Spleen (tissue), 7 donors: ENCODE measurements around the gene LPP.

ENCODE experiments used
- POLR2AphosphoS5 ChIP-seq, 3 donors: sonication (generic); formaldehyde crosslinking; IDR thresholded peaks; one replicate each; pipeline ENCODE4 v1.5.1; 2017; ENCODE audit warnings: antibody characterized with exemption in 3 of 3
- TF ChIP-seq, protein P1 (sequence below), 11 experiments: fragments of 200-600 bp in 7 of 11; fragments of 450-650 bp in 4 of 11; sonication (generic) in 4 of 11; IDR thresholded peaks in 8 of 11; conservative IDR thresholded peaks in 3 of 11; 1 replicate in 7 of 11; 2 replicates in 4 of 11; pipeline versions ENCODE4 v1.4.0 to v1.8.0; 2016 to 2021; ENCODE audit warnings: antibody characterized with exemption in 11 of 11, inconsistent platforms in 4 of 11, mild to moderate bottlenecking in 1 of 11
- donor health status: DM: no; HTN: no; CAD: no; lungs with moderate emphysema.
- donor health status: DM: no; HTN: no; CAD: no.
- donor health status: DM: no; HTN: no; CAD: no.

DNA sequence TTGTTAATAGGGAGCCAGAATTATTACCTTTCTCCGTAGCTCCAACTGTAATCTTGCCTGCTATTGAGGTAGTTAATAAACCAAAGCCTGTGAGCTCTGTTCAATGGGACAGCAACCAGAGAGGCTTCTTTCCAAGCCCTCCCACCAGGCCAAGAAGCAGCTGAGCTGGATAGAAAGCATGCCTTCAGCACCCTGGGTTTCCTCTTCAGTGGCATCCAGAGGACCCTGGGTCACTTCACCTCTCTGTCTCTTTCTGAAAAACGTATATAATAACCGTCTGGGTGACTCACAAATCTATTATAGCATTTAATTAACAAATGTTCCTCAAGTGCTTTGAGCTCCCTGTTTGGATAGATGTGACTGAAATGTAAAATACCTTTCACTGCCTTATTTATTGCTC lies 420.0 kb downstream of the LPP start:
- TF ChIP-seq, protein P1, sequence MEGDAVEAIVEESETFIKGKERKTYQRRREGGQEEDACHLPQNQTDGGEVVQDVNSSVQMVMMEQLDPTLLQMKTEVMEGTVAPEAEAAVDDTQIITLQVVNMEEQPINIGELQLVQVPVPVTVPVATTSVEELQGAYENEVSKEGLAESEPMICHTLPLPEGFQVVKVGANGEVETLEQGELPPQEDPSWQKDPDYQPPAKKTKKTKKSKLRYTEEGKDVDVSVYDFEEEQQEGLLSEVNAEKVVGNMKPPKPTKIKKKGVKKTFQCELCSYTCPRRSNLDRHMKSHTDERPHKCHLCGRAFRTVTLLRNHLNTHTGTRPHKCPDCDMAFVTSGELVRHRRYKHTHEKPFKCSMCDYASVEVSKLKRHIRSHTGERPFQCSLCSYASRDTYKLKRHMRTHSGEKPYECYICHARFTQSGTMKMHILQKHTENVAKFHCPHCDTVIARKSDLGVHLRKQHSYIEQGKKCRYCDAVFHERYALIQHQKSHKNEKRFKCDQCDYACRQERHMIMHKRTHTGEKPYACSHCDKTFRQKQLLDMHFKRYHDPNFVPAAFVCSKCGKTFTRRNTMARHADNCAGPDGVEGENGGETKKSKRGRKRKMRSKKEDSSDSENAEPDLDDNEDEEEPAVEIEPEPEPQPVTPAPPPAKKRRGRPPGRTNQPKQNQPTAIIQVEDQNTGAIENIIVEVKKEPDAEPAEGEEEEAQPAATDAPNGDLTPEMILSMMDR (IDR thresholded peaks at IDR 0.05 in 8 of 11, conservative IDR thresholded peaks at IDR 0.05 in 3 of 11), result no peak
- no peak for TF ChIP-seq POLR2AphosphoS5 (IDR thresholded peaks at IDR 0.05)
